HEK293 (cell line): ENCODE measurements around the gene SMIM36.
A peak's percentile ranks its signal among the peaks of the same experiment; 100 is the strongest.

Source experiments
- CTCF ChIA-PET: fragments of 350-600 bp; formaldehyde crosslinking; extraction: SDS; loops from one replicate; lab custom pipeline; 2021; ENCODE audit warnings: antibody characterized with exemption; lab: Yijun Ruan, JAX
- POLR2A ChIA-PET: fragments of 300-600 bp; formaldehyde crosslinking; extraction: SDS; loops from one replicate; lab custom pipeline; 2020; ENCODE audit warnings: antibody characterized with exemption, inconsistent platforms; lab: Yijun Ruan, JAX
- H3K27ac ChIP-seq: fragments of 200-500 bp; sonication (Bioruptor generic); 2 replicates; pipeline ENCODE4 v1.5.1; 2014; ENCODE audit warnings: low read depth, low read length, control low read depth, inconsistent platforms; ENCODE audit errors: extremely low read depth
- H3K36me3 ChIP-seq, 2 experiments: fragments of 200-500 bp in 1 of 2; sonication (Bioruptor generic) in 1 of 2; 1 replicate in 1 of 2; 2 replicates in 1 of 2; pipeline ENCODE4 v1.5.1; 2014 to 2017; ENCODE audit warnings: inconsistent platforms in 2 of 2, low read length in 2 of 2; ENCODE audit not compliant: control insufficient read depth in 2 of 2, insufficient read depth in 1 of 2
- H3K4me1 ChIP-seq: fragments of 200-500 bp; sonication (Bioruptor generic); 2 replicates; pipeline ENCODE4 v1.5.1; 2014; ENCODE audit warnings: mild to moderate bottlenecking, low read length, inconsistent platforms; ENCODE audit not compliant: control insufficient read depth, insufficient read depth
- H3K4me3 ChIP-seq: 2 replicates; pipeline ENCODE4 v1.5.1; 2011; ENCODE audit warnings: low read depth, mild to moderate bottlenecking, control low read depth, low read length, moderate library complexity
- H3K9me3 ChIP-seq: fragments of 200-500 bp; sonication (Bioruptor generic); 2 replicates; pipeline ENCODE4 v1.5.1; 2014; ENCODE audit warnings: low read depth, low read length, inconsistent platforms; ENCODE audit not compliant: control insufficient read depth, insufficient read depth
- FEZF1 ChIP-seq: fragments of 450-650 bp; formaldehyde crosslinking; IDR thresholded peaks from 2 replicates; pipeline ENCODE4 v1.5.1; 2016; ENCODE audit warnings: missing biosample characterization, missing genetic modification characterization
- GLI2 ChIP-seq: fragments of 450-650 bp; formaldehyde crosslinking; IDR thresholded peaks from 2 replicates; pipeline ENCODE4; 2017; ENCODE audit warnings: missing biosample characterization, missing genetic modification characterization, low read depth, borderline replicate concordance
- HOXA7 ChIP-seq: sonication (generic); formaldehyde crosslinking; IDR thresholded peaks from 2 replicates; pipeline ENCODE4 v1.8.1; 2022; ENCODE audit warnings: missing genetic modification reagents, borderline replicate concordance
- KLF16 ChIP-seq: fragments of 450-650 bp; formaldehyde crosslinking; IDR thresholded peaks from 2 replicates; pipeline ENCODE4 v1.5.1; 2017; ENCODE audit warnings: missing biosample characterization, missing genetic modification characterization
- PRDM1 ChIP-seq: fragments of 450-650 bp; formaldehyde crosslinking; IDR thresholded peaks from 2 replicates; pipeline ENCODE4; 2016; ENCODE audit warnings: missing biosample characterization, missing genetic modification characterization
- ZBTB17 ChIP-seq: fragments of 450-650 bp; formaldehyde crosslinking; IDR thresholded peaks from 2 replicates; pipeline ENCODE4 v1.5.1; 2016; ENCODE audit warnings: missing biosample characterization, missing genetic modification characterization
- ZNF10 ChIP-seq: fragments of 450-650 bp; formaldehyde crosslinking; IDR thresholded peaks from 2 replicates; pipeline ENCODE4 v1.5.1; 2017; ENCODE audit warnings: missing biosample characterization, missing genetic modification characterization
- ZNF132 ChIP-seq: fragments of 450-650 bp; formaldehyde crosslinking; IDR thresholded peaks from 2 replicates; pipeline ENCODE4 v1.5.1; 2017; ENCODE audit warnings: missing biosample characterization, missing genetic modification characterization, borderline replicate concordance
- ZNF155 ChIP-seq: fragments of 450-650 bp; formaldehyde crosslinking; IDR thresholded peaks from 2 replicates; pipeline ENCODE4 v1.5.1; 2016; ENCODE audit warnings: missing biosample characterization, missing genetic modification characterization
- ZNF174 ChIP-seq: fragments of 450-650 bp; formaldehyde crosslinking; IDR thresholded peaks from 2 replicates; pipeline ENCODE4 v1.5.0; 2017; ENCODE audit warnings: missing biosample characterization, mild to moderate bottlenecking, missing genetic modification characterization
- ZNF184 ChIP-seq: fragments of 450-650 bp; IDR thresholded peaks from 2 replicates; pipeline ENCODE4 v1.5.1; 2018; ENCODE audit warnings: missing biosample characterization, mild to moderate bottlenecking, missing genetic modification characterization
- ZNF266 ChIP-seq: fragments of 450-650 bp; formaldehyde crosslinking; IDR thresholded peaks from 2 replicates; pipeline ENCODE4 v1.5.1; 2016; ENCODE audit warnings: missing biosample characterization, missing genetic modification characterization, low read depth
- ZNF394 ChIP-seq: fragments of 450-650 bp; formaldehyde crosslinking; IDR thresholded peaks from 2 replicates; pipeline ENCODE4 v1.5.1; 2016; ENCODE audit warnings: missing biosample characterization, missing genetic modification characterization, mild to moderate bottlenecking, moderate library complexity, borderline replicate concordance
- ZNF48 ChIP-seq: fragments of 450-650 bp; formaldehyde crosslinking; IDR thresholded peaks from 2 replicates; pipeline ENCODE4 v1.5.1; 2016; ENCODE audit warnings: missing biosample characterization, missing genetic modification characterization
- ZNF514 ChIP-seq: fragments of 450-650 bp; formaldehyde crosslinking; IDR thresholded peaks from 2 replicates; pipeline ENCODE4 v1.5.1; 2016; ENCODE audit warnings: missing biosample characterization, missing genetic modification characterization
- ZNF654 ChIP-seq: fragments of 450-650 bp; formaldehyde crosslinking; IDR thresholded peaks from 2 replicates; pipeline ENCODE4 v1.5.1; 2016; ENCODE audit warnings: low read depth, missing biosample characterization, missing genetic modification characterization
- ZNF664 ChIP-seq: fragments of 450-650 bp; formaldehyde crosslinking; IDR thresholded peaks from 2 replicates; pipeline ENCODE4 v1.5.1; 2016; ENCODE audit warnings: missing biosample characterization, missing genetic modification characterization
- ZNF830 ChIP-seq: fragments of 450-650 bp; IDR thresholded peaks from 2 replicates; pipeline ENCODE4 v1.5.0; 2018; ENCODE audit warnings: missing biosample characterization, missing genetic modification characterization, low read depth, mild to moderate bottlenecking, moderate library complexity
- TF ChIP-seq, protein P1 (sequence below): fragments of 450-650 bp; formaldehyde crosslinking; IDR thresholded peaks from 2 replicates; pipeline ENCODE4 v1.5.1; 2016; ENCODE audit warnings: missing biosample characterization, missing genetic modification characterization
- TF ChIP-seq, protein P2 (sequence below): fragments of 450-650 bp; formaldehyde crosslinking; conservative IDR thresholded peaks from 2 replicates; pipeline ENCODE4 v1.5.1; 2016; ENCODE audit warnings: low read depth, missing biosample characterization, missing genetic modification characterization
- TF ChIP-seq, protein P3 (sequence below): fragments of 450-650 bp; formaldehyde crosslinking; IDR thresholded peaks from 2 replicates; pipeline ENCODE4 v1.5.1; 2016; ENCODE audit warnings: missing biosample characterization, missing genetic modification characterization
- TF ChIP-seq, protein P4 (sequence below): fragments of 450-650 bp; formaldehyde crosslinking; IDR thresholded peaks from 2 replicates; pipeline ENCODE4 v1.5.1; 2016; ENCODE audit warnings: missing biosample characterization, missing genetic modification characterization

Gene SMIM36

DNA sequence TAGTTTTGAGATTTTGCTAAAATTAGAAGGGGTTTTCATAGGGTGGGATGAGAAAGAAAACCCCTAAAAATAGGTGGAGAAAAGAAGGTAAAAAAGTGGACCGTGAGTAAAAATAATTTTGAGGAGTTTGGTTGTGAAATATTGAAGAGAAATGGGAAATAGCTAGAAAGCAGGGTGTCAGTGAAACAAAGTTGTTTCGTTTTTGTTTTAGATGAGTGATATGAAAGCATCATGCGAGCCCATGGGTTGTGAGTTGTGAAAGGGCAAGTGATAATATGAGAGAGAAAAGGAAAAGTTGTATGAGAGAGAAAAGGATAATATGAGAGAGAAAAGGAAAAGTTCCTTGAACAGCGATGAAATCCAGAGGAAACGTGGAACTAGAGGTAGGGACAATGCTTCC lies 7.3 kb upstream of the SMIM36 start:
- ChIA-PET POLR2A (no interaction called here), CTCF (interaction anchor here (1.0 to 1.3 kb wide), 2 partner anchors 164 to 169 kb away, joined by 4 to 8 read pairs; no protein-coding TSS in a partner anchor)
- Histone ChIP-seq H3K4me1 (no peaks in the 10 kb centered on the region), H3K4me3 (no peak overlapping the region), H3K36me3 (no peaks in the 10 kb centered on the region), H3K9me3 (no peaks in the 10 kb centered on the region), H3K27ac (no peak overlapping the region)
- TF ChIP-seq KLF16 (tag by site-specific recombination): no peak
- TF ChIP-seq PRDM1 (tag by site-specific recombination): peak; percentile 50; the same call in 1 of the 2 replicates
- TF ChIP-seq, protein P1, sequence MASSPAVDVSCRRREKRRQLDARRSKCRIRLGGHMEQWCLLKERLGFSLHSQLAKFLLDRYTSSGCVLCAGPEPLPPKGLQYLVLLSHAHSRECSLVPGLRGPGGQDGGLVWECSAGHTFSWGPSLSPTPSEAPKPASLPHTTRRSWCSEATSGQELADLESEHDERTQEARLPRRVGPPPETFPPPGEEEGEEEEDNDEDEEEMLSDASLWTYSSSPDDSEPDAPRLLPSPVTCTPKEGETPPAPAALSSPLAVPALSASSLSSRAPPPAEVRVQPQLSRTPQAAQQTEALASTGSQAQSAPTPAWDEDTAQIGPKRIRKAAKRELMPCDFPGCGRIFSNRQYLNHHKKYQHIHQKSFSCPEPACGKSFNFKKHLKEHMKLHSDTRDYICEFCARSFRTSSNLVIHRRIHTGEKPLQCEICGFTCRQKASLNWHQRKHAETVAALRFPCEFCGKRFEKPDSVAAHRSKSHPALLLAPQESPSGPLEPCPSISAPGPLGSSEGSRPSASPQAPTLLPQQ (tag by site-specific recombination): no peak

DNA sequence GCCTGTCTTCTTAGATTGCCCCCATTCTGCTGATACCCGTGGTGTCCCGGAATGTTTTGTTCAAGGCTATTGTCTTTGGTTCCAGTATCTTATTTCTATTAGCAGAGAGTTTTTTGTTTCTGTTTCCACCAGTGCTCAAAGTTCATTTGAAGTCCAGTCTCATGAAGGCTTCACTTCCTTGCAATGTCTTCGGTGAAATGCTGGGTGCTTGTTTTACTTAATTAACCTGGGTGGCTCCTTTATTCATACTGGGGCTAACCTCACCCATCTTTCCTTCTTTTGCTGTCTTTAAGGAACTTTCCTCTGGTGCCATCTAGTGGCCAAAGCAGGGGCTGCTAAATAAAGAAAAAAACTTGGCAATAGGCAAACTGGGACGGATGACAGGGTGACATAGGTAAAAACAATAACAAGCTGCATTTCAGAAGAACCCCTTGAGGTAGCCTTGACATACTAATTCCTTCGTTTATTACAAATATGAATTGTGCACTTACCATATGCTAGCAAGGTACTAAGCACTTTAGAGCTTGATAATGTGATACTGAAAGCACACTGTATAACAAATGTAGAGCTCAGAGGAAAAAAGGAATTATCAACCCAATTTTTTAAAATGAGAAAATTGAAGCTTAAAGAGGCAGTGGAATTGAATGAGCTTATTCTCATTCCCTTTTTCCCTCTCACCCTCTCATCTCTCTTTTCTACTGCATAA lies 2.8 kb upstream of the SMIM36 start:
- POLR2A ChIA-PET: no interaction called here
- H3K27ac ChIP-seq: no peak overlapping the region
- CTCF ChIA-PET: interaction anchor here (0.5 to 5.9 kb wide), 55 partner anchors 8 to 985 kb away, joined by 3 to 77 read pairs (median 4); no protein-coding TSS in a partner anchor
- no peak overlapping the region for H3K4me3 ChIP-seq
- H3K36me3 ChIP-seq: no peaks in the 10 kb centered on the region
- no peaks in the 10 kb centered on the region for H3K4me1 ChIP-seq
- no peaks in the 10 kb centered on the region for H3K9me3 ChIP-seq
- TF ChIP-seq, protein P2, sequence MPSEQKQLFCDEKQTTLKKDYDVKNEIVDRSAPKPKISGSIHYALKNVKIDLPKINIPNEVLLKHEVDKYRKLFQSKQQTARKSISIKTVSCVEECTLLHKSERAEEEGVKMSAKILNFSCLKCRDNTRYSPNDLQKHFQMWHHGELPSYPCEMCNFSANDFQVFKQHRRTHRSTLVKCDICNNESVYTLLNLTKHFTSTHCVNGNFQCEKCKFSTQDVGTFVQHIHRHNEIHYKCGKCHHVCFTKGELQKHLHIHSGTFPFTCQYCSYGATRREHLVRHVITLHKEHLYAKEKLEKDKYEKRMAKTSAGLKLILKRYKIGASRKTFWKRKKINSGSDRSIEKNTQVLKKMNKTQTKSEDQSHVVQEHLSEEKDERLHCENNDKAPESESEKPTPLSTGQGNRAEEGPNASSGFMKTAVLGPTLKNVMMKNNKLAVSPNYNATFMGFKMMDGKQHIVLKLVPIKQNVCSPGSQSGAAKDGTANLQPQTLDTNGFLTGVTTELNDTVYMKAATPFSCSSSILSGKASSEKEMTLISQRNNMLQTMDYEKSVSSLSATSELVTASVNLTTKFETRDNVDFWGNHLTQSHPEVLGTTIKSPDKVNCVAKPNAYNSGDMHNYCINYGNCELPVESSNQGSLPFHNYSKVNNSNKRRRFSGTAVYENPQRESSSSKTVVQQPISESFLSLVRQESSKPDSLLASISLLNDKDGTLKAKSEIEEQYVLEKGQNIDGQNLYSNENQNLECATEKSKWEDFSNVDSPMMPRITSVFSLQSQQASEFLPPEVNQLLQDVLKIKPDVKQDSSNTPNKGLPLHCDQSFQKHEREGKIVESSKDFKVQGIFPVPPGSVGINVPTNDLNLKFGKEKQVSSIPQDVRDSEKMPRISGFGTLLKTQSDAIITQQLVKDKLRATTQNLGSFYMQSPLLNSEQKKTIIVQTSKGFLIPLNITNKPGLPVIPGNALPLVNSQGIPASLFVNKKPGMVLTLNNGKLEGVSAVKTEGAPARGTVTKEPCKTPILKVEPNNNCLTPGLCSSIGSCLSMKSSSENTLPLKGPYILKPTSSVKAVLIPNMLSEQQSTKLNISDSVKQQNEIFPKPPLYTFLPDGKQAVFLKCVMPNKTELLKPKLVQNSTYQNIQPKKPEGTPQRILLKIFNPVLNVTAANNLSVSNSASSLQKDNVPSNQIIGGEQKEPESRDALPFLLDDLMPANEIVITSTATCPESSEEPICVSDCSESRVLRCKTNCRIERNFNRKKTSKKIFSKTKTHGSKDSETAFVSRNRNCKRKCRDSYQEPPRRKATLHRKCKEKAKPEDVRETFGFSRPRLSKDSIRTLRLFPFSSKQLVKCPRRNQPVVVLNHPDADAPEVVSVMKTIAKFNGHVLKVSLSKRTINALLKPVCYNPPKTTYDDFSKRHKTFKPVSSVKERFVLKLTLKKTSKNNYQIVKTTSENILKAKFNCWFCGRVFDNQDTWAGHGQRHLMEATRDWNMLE (tag by site-specific recombination): no peak
- TF ChIP-seq, protein P3, sequence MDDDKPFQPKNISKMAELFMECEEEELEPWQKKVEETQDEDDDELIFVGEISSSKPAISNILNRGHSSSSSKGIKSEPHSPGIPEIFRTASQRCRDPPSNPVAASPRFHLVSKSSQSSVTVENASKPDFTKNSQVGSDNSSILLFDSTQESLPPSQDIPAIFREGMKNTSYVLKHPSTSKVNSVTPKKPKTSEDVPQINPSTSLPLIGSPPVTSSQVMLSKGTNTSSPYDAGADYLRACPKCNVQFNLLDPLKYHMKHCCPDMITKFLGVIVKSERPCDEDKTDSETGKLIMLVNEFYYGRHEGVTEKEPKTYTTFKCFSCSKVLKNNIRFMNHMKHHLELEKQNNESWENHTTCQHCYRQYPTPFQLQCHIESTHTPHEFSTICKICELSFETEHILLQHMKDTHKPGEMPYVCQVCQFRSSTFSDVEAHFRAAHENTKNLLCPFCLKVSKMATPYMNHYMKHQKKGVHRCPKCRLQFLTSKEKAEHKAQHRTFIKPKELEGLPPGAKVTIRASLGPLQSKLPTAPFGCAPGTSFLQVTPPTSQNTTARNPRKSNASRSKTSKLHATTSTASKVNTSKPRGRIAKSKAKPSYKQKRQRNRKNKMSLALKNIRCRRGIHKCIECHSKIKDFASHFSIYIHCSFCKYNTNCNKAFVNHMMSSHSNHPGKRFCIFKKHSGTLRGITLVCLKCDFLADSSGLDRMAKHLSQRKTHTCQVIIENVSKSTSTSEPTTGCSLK: no peak
- no peak for TF ChIP-seq ZNF48
- no peak for TF ChIP-seq ZNF514 (tag by site-specific recombination)
- TF ChIP-seq ZNF654 (tag by site-specific recombination): peak; percentile 95
- no peak for TF ChIP-seq ZNF132 (tag by site-specific recombination)
- TF ChIP-seq ZNF266 (tag by site-specific recombination): no peak
- no peak for TF ChIP-seq GLI2 (tag by site-specific recombination)
- TF ChIP-seq HOXA7: no peak
- no peak for TF ChIP-seq ZNF10
- no peak for TF ChIP-seq ZNF155 (tag by site-specific recombination)
- no peak for TF ChIP-seq ZNF830
- TF ChIP-seq ZBTB17 (tag by site-specific recombination): no peak
- TF ChIP-seq ZNF394: no peak
- no peak for TF ChIP-seq ZNF174
- TF ChIP-seq, protein P4, sequence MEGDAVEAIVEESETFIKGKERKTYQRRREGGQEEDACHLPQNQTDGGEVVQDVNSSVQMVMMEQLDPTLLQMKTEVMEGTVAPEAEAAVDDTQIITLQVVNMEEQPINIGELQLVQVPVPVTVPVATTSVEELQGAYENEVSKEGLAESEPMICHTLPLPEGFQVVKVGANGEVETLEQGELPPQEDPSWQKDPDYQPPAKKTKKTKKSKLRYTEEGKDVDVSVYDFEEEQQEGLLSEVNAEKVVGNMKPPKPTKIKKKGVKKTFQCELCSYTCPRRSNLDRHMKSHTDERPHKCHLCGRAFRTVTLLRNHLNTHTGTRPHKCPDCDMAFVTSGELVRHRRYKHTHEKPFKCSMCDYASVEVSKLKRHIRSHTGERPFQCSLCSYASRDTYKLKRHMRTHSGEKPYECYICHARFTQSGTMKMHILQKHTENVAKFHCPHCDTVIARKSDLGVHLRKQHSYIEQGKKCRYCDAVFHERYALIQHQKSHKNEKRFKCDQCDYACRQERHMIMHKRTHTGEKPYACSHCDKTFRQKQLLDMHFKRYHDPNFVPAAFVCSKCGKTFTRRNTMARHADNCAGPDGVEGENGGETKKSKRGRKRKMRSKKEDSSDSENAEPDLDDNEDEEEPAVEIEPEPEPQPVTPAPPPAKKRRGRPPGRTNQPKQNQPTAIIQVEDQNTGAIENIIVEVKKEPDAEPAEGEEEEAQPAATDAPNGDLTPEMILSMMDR (tag by site-specific recombination): peak; percentile 65
- no peak for TF ChIP-seq ZNF664 (tag by site-specific recombination)
- TF ChIP-seq FEZF1 (tag by site-specific recombination): no peak
- TF ChIP-seq ZNF184 (tag by site-specific recombination): no peak
